H1 (cell line): ENCODE results near the gene PCYT1A. TPM values are rescaled to one million over a fixed set of nuclear protein-coding genes. Genes with fewer than 3 reads are reported as not detected.

Source experiments
- BRCA1 ChIP-seq: IDR thresholded peaks from 2 replicates; pipeline ENCODE4 v1.6.1; 2012; ENCODE audit warnings: low read depth, low read length, improper control_type of control experiment
- CEBPB ChIP-seq: IDR thresholded peaks from 2 replicates; pipeline ENCODE4 v1.6.1; 2012; ENCODE audit warnings: low read depth, low read length
- RXRA ChIP-seq: IDR thresholded peaks from 2 replicates; pipeline ENCODE4 v1.6.1; 2011; ENCODE audit warnings: low read depth, mild to moderate bottlenecking, low read length, moderate library complexity; ENCODE audit not compliant: insufficient read depth
- SIN3A ChIP-seq, 2 experiments: IDR thresholded peaks in 1 of 2; conservative IDR thresholded peaks in 1 of 2; 2 replicates each; pipeline ENCODE4 v1.6.1; 2011 to 2012; ENCODE audit warnings: low read length in 2 of 2, improper control_type of control experiment in 1 of 2, low read depth in 1 of 2, mild to moderate bottlenecking in 1 of 2
- SIRT6 ChIP-seq: IDR thresholded peaks from one replicate; pipeline ENCODE4 v1.7.1; 2012; ENCODE audit warnings: low read length, inconsistent platforms
- TAF1 ChIP-seq: IDR thresholded peaks from 2 replicates; pipeline ENCODE4 v1.6.1; 2011; ENCODE audit warnings: mild to moderate bottlenecking, low read depth, low read length
- TEAD4 ChIP-seq: IDR thresholded peaks from 2 replicates; pipeline ENCODE4 v1.6.1; 2012; ENCODE audit warnings: low read depth, low read length, inconsistent platforms, mixed read lengths
- polyA plus RNA-seq, 7 experiments: library from polyadenylated mRNA; depleted of rRNA in 3 of 7; stranded (reverse) in 5 of 7; unstranded in 2 of 7; fragments of >200 nt in 5 of 7; fragments of 200-250 nt in 2 of 7; gene quantifications; 1 replicate in 5 of 7; 2 replicates in 1 of 7; 4 replicates in 1 of 7; pipeline versions ENCODE4 v1.2.1 to v1.2.3, GENCODE V29; 2011 to 2013; ENCODE audit warnings: missing spikeins in 2 of 7, mixed read lengths in 2 of 7
- total RNA-seq: library from RNA; stranded (reverse); fragmentation: NEBNext Ultra II Directional; extraction: Animal tissue kit (Norgen Biotek cat#: 25700); gene quantifications from 2 replicates; pipeline ENCODE4 v1.2.1, GENCODE V29; 2021

Gene PCYT1A
- total and polyA plus RNA-seq, 2 of the 8 experiments (the other 6 are each of a cell fraction or from before 2014, with no cell fraction given) = 19.9 to 31.8 TPM

DNA sequence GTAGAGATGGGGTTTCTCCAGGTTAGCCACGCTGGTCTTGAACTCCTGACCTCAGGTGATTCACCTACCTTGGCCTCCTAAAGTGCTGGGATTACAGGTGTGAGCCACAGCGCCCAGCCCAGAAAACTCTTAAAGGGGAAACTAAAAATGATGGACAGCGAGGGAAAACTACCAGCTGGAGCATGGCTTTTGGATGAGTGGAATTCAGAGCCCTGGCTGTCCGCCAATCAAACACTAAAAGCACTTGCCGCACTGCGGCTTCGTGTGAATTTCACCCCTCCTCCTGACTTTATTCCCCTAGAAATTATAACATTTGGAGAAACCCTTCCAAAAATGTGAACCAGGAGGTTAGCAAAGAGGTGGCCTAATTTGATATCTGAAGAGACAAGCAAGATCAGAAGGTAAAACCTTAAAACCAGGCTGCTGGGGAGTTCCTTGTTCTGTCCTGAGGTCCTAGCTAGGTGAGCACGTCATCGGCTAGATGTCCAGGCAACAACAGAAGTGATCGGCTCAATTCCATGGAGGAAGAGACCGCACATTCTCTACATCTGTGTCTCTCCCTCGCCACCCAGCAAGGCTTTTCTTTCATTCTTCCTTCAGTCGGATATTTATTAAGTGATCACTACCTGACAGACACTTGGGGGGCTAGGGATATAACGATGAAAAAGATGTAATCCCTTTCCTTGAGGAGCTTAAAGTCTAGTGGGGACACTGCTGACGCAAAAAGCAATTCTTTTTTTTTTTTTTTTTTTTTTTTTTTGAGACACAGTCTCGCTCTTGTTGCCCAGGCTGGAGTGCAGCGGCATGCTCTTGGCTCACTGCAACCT is 49.0 kb upstream of the PCYT1A start (continued):
- TF ChIP-seq TEAD4 (no peak), BRCA1 (no peak), SIRT6 (no peak), TAF1 (no peak), CEBPB (no peak), RXRA (no peak), SIN3A (conservative IDR thresholded peaks at IDR 0.05 in 1 of 2, IDR thresholded peaks at IDR 0.05 in 1 of 2; ENCODE audit: low read depth in 1 of 2, low read length in 2 of 2) (no peak)
